DMS53 treated with DMSO at 0.1 percent for 48 hours (cell line): ENCODE results near the gene DDIT4.
"Not testable (repeated sequence)": the region's sequence is repeated elsewhere in the genome, so short reads cannot be mapped to it uniquely, and the experiment has no call there.

Experiments used
- DNase-seq: peaks from one replicate; lab custom pipeline; 2025; ENCODE audit not compliant: unreplicated experiment; lab: John Stamatoyannopoulos, UW

Gene DDIT4

GRCh38 chr10:72267381-72267780 is 6.3 kb upstream of the DDIT4 start:
- no peak for DNase-seq

- DNase-seq, result no peak
Observed at GRCh38 chr10:72267819-72268399, 5.8 kb upstream of the DDIT4 start.

- not testable (repeated sequence) for DNase-seq
Observed at GRCh38 chr10:72268475-72269200, 5.1 kb upstream of the DDIT4 start.

DNA sequence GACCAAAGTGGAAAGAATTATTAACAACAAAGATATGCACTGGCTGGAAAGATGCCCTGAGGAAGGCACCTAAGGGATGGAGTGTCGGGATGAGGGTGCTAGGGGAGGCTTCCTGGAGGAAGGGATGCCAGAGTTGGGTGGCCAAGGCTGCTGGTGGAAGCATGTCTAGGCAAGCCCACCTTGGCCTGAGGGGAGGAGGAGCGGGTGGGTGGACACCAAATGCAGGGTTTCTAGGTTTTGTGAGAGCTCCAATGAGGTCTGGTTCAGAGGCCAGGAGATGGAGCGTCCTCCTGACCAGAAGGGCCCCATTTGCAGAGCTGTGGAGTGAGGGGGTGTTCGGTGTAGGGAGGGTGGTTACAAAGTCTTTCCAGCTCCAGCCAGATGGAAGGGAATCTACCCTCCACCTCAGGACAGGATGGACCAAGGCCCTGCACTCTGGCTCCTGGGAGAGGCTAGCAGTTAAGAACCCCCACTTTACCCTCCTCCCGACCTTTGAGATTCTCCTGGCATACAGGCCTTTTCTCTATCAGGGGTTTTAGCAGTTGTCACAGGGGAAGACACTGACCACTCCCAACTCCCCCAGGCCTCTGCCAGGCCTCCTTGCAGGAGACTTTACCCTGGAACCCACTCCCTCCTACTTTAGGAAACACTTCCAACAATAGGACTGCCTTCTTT is 3.0 kb upstream of the DDIT4 start:
- no peak for DNase-seq

GRCh38 chr10:72272689-72273409 is 875 bp upstream of the DDIT4 start:
- DNase-seq, result peak; percentile 63

GRCh38 chr10:72274213-72274729 is 547 bp downstream of the DDIT4 start:
- no peak for DNase-seq

DNA sequence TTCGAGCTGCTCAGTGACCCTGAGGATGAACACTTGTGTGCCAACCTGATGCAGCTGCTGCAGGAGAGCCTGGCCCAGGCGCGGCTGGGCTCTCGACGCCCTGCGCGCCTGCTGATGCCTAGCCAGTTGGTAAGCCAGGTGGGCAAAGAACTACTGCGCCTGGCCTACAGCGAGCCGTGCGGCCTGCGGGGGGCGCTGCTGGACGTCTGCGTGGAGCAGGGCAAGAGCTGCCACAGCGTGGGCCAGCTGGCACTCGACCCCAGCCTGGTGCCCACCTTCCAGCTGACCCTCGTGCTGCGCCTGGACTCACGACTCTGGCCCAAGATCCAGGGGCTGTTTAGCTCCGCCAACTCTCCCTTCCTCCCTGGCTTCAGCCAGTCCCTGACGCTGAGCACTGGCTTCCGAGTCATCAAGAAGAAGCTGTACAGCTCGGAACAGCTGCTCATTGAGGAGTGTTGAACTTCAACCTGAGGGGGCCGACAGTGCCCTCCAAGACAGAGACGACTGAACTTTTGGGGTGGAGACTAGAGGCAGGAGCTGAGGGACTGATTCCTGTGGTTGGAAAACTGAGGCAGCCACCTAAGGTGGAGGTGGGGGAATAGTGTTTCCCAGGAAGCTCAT is 1.1 kb downstream of the DDIT4 start:
- peak; percentile 12 for DNase-seq

DNA sequence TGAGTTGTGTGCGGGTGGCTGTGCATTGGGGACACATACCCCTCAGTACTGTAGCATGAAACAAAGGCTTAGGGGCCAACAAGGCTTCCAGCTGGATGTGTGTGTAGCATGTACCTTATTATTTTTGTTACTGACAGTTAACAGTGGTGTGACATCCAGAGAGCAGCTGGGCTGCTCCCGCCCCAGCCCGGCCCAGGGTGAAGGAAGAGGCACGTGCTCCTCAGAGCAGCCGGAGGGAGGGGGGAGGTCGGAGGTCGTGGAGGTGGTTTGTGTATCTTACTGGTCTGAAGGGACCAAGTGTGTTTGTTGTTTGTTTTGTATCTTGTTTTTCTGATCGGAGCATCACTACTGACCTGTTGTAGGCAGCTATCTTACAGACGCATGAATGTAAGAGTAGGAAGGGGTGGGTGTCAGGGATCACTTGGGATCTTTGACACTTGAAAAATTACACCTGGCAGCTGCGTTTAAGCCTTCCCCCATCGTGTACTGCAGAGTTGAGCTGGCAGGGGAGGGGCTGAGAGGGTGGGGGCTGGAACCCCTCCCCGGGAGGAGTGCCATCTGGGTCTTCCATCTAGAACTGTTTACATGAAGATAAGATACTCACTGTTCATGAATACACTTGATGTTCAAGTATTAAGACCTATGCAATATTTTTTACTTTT is 1.8 kb downstream of the DDIT4 start:
- peak; percentile 40 for DNase-seq

- peak; percentile 40 for DNase-seq
Observed at GRCh38 chr10:72276013-72276387, 2.3 kb downstream of the DDIT4 start.

GRCh38 chr10:72276421-72277339 is 3.0 kb downstream of the DDIT4 start:
- peak; percentile 61 for DNase-seq

- DNase-seq, result no peak
Observed at GRCh38 chr10:72277340-72277995, 3.7 kb downstream of the DDIT4 start.

- DNase-seq, result no peak
Observed at GRCh38 chr10:72277996-72278667, 4.4 kb downstream of the DDIT4 start.

GRCh38 chr10:72278668-72279393 is 5.1 kb downstream of the DDIT4 start:
- DNase-seq, result no peak

DNA sequence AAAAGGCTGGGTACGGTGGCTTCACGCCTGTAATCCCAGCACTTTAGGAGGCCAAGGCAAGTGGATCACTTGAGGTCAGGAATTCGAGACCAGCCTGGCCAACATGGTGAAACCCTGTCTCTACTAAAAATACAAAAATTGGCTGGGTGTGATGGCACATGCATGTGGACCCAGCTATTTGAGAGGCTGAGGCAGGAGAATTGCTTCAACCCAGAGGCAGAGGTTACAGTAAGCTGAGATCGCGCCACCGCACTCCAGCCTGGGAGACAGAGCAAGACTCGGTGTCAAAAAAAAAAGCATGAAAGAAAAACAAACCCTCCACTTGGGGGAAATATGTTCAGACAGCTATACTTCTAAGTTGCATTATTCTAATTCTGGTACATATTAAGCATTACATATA is 5.9 kb downstream of the DDIT4 start:
- not testable (repeated sequence) for DNase-seq

DNA sequence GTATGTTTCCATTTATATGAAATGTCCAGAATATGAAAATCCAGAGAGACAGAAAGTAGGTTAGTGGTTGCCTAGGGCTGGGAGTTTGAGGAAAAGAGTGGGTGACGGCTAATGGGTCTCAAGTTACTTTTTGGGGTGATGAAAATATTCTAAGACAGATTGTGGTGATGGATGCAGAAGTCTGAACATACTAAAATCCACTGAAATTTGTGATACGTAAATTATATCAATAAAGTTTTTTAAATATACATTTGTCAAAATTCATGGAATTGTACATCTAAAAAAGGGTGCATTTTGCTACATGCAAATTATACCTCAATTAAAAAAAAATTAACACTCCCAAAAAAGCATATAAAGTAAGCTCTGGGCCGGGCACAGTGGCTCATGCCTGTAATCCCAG is 9.4 kb downstream of the DDIT4 start:
- no peak for DNase-seq

GRCh38 chr10:72285972-72286521 is 12.3 kb downstream of the DDIT4 start:
- DNase-seq, result no peak

GRCh38 chr10:72291019-72291532 is 17.4 kb downstream of the DDIT4 start:
- DNase-seq, result no peak
